Brain microvascular endothelial cell (primary cell): ENCODE data around the gene PCDHGB5.
"Not testable (repeated sequence)": the region's sequence is repeated elsewhere in the genome, so short reads cannot be mapped to it uniquely, and the experiment has no call there.

Source experiments
- DNase-seq: peaks from one replicate; pipeline ENCODE4 v3.0.0-alpha.2; 2020
- H3K27ac ChIP-seq: fragments of 250-450 bp; sonication (Bioruptor Pico); 2 replicates; pipeline ENCODE4 v1.5.1; 2020; ENCODE audit warnings: mild to moderate bottlenecking, moderate library complexity
- H3K27me3 ChIP-seq: fragments of 250-450 bp; sonication (Bioruptor Pico); replicated peaks from 2 replicates; pipeline ENCODE4 v1.5.1; 2020; ENCODE audit warnings: mild to moderate bottlenecking
- H3K36me3 ChIP-seq: fragments of 250-450 bp; sonication (Bioruptor Pico); replicated peaks from 2 replicates; pipeline ENCODE4 v1.5.1; 2020; ENCODE audit warnings: mild to moderate bottlenecking
- H3K4me3 ChIP-seq: 2 replicates; pipeline ENCODE4 v1.5.1; 2011; ENCODE audit warnings: low read depth, mild to moderate bottlenecking, control low read depth, low read length, moderate library complexity
- CTCF ChIP-seq: IDR thresholded peaks from 2 replicates; pipeline ENCODE4 v1.5.1; 2011; ENCODE audit warnings: low read depth, mild to moderate bottlenecking, moderate library complexity, low read length, control low read depth, inconsistent platforms; ENCODE audit errors: missing control alignments
- in situ Hi-C: cut with HindIII; loops from 2 replicates; pipeline ENCODE4 v1.10.0; 2017; ENCODE audit warnings: low sequenced_read_pairs, low pct_ligation_motif_present

PCDHGB5 gene

GRCh38 chr5:141366016-141366896, 31.5 kb upstream of the PCDHGB5 start:
- no peak overlapping the region for H3K27ac ChIP-seq
- no peak overlapping the region for H3K4me3 ChIP-seq
- H3K27me3 ChIP-seq = peaks cover 8% of the 10 kb centered on the region
- H3K36me3 ChIP-seq = no peaks in the 10 kb centered on the region
- in situ Hi-C loops = no loop called here
- no peak for DNase-seq
- no peak for TF ChIP-seq CTCF

- in situ Hi-C loops = no loop called here
- peak; percentile 58 for DNase-seq
- peak; percentile 68 for TF ChIP-seq CTCF
- Histone ChIP-seq H3K4me3 (peak within 1 kb of the TSS; percentile 40), H3K27me3 (peaks cover 3% of the 10 kb centered on the region), H3K36me3 (no peaks in the 10 kb centered on the region), H3K27ac (no peak within 1 kb of the TSS)
Observed at GRCh38 chr5:141369994-141370848, 27.5 kb upstream of the PCDHGB5 start, which contains the start of gene PCDHGB3. Gene PCDHGB3 (plus strand): TSS chr5:141370242. CDS start chr5:141370395, 153 bp downstream.

- in situ Hi-C loops = no loop called here
- no peaks in the 10 kb centered on the region for H3K27me3 ChIP-seq
- H3K4me3 ChIP-seq = no peak overlapping the region
- DNase-seq = no peak
- no peak overlapping the region for H3K27ac ChIP-seq
- TF ChIP-seq CTCF = no peak
- no peaks in the 10 kb centered on the region for H3K36me3 ChIP-seq
Observed at GRCh38 chr5:141371572-141372475, 25.9 kb upstream of the PCDHGB5 start.

GRCh38 chr5:141373673-141374317, 24.0 kb upstream of the PCDHGB5 start, which contains the start of gene PCDHGA6:
Gene PCDHGA6 (plus strand): TSS chr5:141373891. CDS start chr5:141374084, 193 bp downstream.
- in situ Hi-C loops = no loop called here
- no peak for DNase-seq
- peak; percentile 58 for TF ChIP-seq CTCF
- Histone ChIP-seq H3K36me3 (no peaks in the 10 kb centered on the region), H3K4me3 (peak within 1 kb of the TSS; percentile 43), H3K27me3 (no peaks in the 10 kb centered on the region), H3K27ac (no peak within 1 kb of the TSS)

GRCh38 chr5:141374627-141375026, 23.1 kb upstream of the PCDHGB5 start:
- Histone ChIP-seq H3K4me3 (no peak overlapping the region), H3K36me3 (no peaks in the 10 kb centered on the region), H3K27ac (no peak overlapping the region), H3K27me3 (no peaks in the 10 kb centered on the region)
- TF ChIP-seq CTCF = no peak
- in situ Hi-C loops = no loop called here
- DNase-seq = no peak

GRCh38 chr5:141375444-141376155, 22.1 kb upstream of the PCDHGB5 start:
- in situ Hi-C loops = not testable (repeated sequence)

More at GRCh38 chr5:141375444-141376155, 22.1 kb upstream of the PCDHGB5 start:
- DNase-seq, H3K27me3 ChIP-seq, H3K4me3 ChIP-seq, H3K36me3 ChIP-seq, H3K27ac ChIP-seq: not testable (repeated sequence)
